ENCODE results near the gene ITGB7.

ITGB7 gene

GRCh38 chr12:53236443-53237111 lies 29.5 kb upstream of the ITGB7 start:
- Mint-ChIP-seq H3K27me3 (peaks cover under 1% of the 10 kb centered on the region), H3K27ac (ENCODE audit: low read depth) (peak overlapping the region; percentile 33), H3K36me3 (ENCODE audit: insufficient read depth) (peaks cover 10% of the 10 kb centered on the region), H3K9me3 (no peaks in the 10 kb centered on the region), H3K4me1 (peaks cover 44% of the 10 kb centered on the region), H3K4me3 (peak overlapping the region; percentile 50)
- ATAC-seq (replicated peaks; ENCODE audit: extremely low read depth, poor library complexity, severe bottlenecking) (peak; percentile 69), DNase-seq (ENCODE audit: low spot score in 2 of 2) (peak in 1 of 2 donors; percentile 46)

GRCh38 chr12:53235742-53236442 lies 28.8 kb upstream of the ITGB7 start:
- DNase-seq (ENCODE audit: low spot score in 2 of 2) (no peak), ATAC-seq (replicated peaks; ENCODE audit: extremely low read depth, poor library complexity, severe bottlenecking) (peak; percentile 4)
- H3K36me3 Mint-ChIP-seq (ENCODE audit: insufficient read depth): peaks cover 10% of the 10 kb centered on the region
- peaks cover 44% of the 10 kb centered on the region for H3K4me1 Mint-ChIP-seq
- H3K9me3 Mint-ChIP-seq: no peaks in the 10 kb centered on the region
- H3K27ac Mint-ChIP-seq (ENCODE audit: low read depth): peak overlapping the region; percentile 33
- H3K27me3 Mint-ChIP-seq: no peaks in the 10 kb centered on the region
- peak overlapping the region; percentile 50 for H3K4me3 Mint-ChIP-seq

GRCh38 chr12:53235164-53235563 lies 28.1 kb upstream of the ITGB7 start:
- peaks cover 10% of the 10 kb centered on the region for H3K36me3 Mint-ChIP-seq (ENCODE audit: insufficient read depth)
- no peak overlapping the region for H3K27ac Mint-ChIP-seq (ENCODE audit: low read depth)
- H3K4me3 Mint-ChIP-seq: no peak overlapping the region
- no peak for DNase-seq (ENCODE audit: low spot score in 2 of 2)
- peaks cover 46% of the 10 kb centered on the region for H3K4me1 Mint-ChIP-seq
- no peak for ATAC-seq (replicated peaks; ENCODE audit: extremely low read depth, poor library complexity, severe bottlenecking)
- no peaks in the 10 kb centered on the region for H3K9me3 Mint-ChIP-seq
- H3K27me3 Mint-ChIP-seq: no peaks in the 10 kb centered on the region

GRCh38 chr12:53234271-53234914 lies 27.3 kb upstream of the ITGB7 start:
- no peak overlapping the region for H3K27ac Mint-ChIP-seq (ENCODE audit: low read depth)
- peak overlapping the region; percentile 38 for H3K4me3 Mint-ChIP-seq
- no peaks in the 10 kb centered on the region for H3K27me3 Mint-ChIP-seq
- ATAC-seq (replicated peaks; ENCODE audit: extremely low read depth, poor library complexity, severe bottlenecking): no peak
- H3K4me1 Mint-ChIP-seq: peaks cover 54% of the 10 kb centered on the region
- DNase-seq (ENCODE audit: low spot score in 2 of 2): no peak
- peaks cover 10% of the 10 kb centered on the region for H3K36me3 Mint-ChIP-seq (ENCODE audit: insufficient read depth)
- H3K9me3 Mint-ChIP-seq: no peaks in the 10 kb centered on the region

- DNase-seq (ENCODE audit: low spot score in 2 of 2) (no peak), ATAC-seq (replicated peaks; ENCODE audit: extremely low read depth, poor library complexity, severe bottlenecking) (no peak)
- peak overlapping the region; percentile 89 for H3K27ac Mint-ChIP-seq (ENCODE audit: low read depth)
- no peaks in the 10 kb centered on the region for H3K27me3 Mint-ChIP-seq
- H3K9me3 Mint-ChIP-seq: no peaks in the 10 kb centered on the region
- H3K4me1 Mint-ChIP-seq: peaks cover 61% of the 10 kb centered on the region
- peak overlapping the region; percentile 38 for H3K4me3 Mint-ChIP-seq
- H3K36me3 Mint-ChIP-seq (ENCODE audit: insufficient read depth): peaks cover 11% of the 10 kb centered on the region
Observed at GRCh38 chr12:53233671-53234121, 26.6 kb upstream of the ITGB7 start.

GRCh38 chr12:53232646-53233461 lies 25.8 kb upstream of the ITGB7 start:
- Mint-ChIP-seq H3K27me3 (no peaks in the 10 kb centered on the region), H3K4me3 (peak overlapping the region; percentile 93), H3K36me3 (ENCODE audit: insufficient read depth) (peaks cover 11% of the 10 kb centered on the region), H3K27ac (ENCODE audit: low read depth) (peak overlapping the region; percentile 89), H3K4me1 (peaks cover 66% of the 10 kb centered on the region), H3K9me3 (no peaks in the 10 kb centered on the region)
- no peak for DNase-seq (ENCODE audit: low spot score in 2 of 2)
- peak; percentile 44 for ATAC-seq (replicated peaks; ENCODE audit: extremely low read depth, poor library complexity, severe bottlenecking)

GRCh38 chr12:53231921-53232645 lies 25.0 kb upstream of the ITGB7 start, which contains the start of gene RARG:
Gene RARG (minus strand): TSS chr12:53232209. CDS start chr12:53227545, 4,664 bp downstream.
- H3K36me3 Mint-ChIP-seq (ENCODE audit: insufficient read depth): peaks cover 11% of the 10 kb centered on the region
- DNase-seq (ENCODE audit: low spot score in 2 of 2) (peak in 1 of 2 donors; percentile 38), ATAC-seq (replicated peaks; ENCODE audit: extremely low read depth, poor library complexity, severe bottlenecking) (peak; percentile 65)
- no peaks in the 10 kb centered on the region for H3K27me3 Mint-ChIP-seq
- peaks cover 64% of the 10 kb centered on the region for H3K4me1 Mint-ChIP-seq
- peak within 1 kb of the TSS; percentile 93 for H3K4me3 Mint-ChIP-seq
- no peaks in the 10 kb centered on the region for H3K9me3 Mint-ChIP-seq
- peak within 1 kb of the TSS; percentile 89 for H3K27ac Mint-ChIP-seq (ENCODE audit: low read depth)

- no peaks in the 10 kb centered on the region for H3K27me3 Mint-ChIP-seq
- peaks cover 11% of the 10 kb centered on the region for H3K36me3 Mint-ChIP-seq (ENCODE audit: insufficient read depth)
- H3K4me3 Mint-ChIP-seq: peak overlapping the region; percentile 93
- no peaks in the 10 kb centered on the region for H3K9me3 Mint-ChIP-seq
- H3K4me1 Mint-ChIP-seq: peaks cover 64% of the 10 kb centered on the region
- ATAC-seq (replicated peaks; ENCODE audit: extremely low read depth, poor library complexity, severe bottlenecking) (no peak), DNase-seq (ENCODE audit: low spot score in 2 of 2) (no peak)
- no peak overlapping the region for H3K27ac Mint-ChIP-seq (ENCODE audit: low read depth)
Observed at GRCh38 chr12:53231671-53231920, 24.5 kb upstream of the ITGB7 start.

GRCh38 chr12:53230108-53230845 lies 23.2 kb upstream of the ITGB7 start:
- H3K4me1 Mint-ChIP-seq: peaks cover 56% of the 10 kb centered on the region
- peak overlapping the region; percentile 6 for H3K27ac Mint-ChIP-seq (ENCODE audit: low read depth)
- DNase-seq (ENCODE audit: low spot score in 2 of 2) (no peak), ATAC-seq (replicated peaks; ENCODE audit: extremely low read depth, poor library complexity, severe bottlenecking) (no peak)
- no peaks in the 10 kb centered on the region for H3K9me3 Mint-ChIP-seq
- peak overlapping the region; percentile 21 for H3K4me3 Mint-ChIP-seq
- no peaks in the 10 kb centered on the region for H3K27me3 Mint-ChIP-seq
- peaks cover 11% of the 10 kb centered on the region for H3K36me3 Mint-ChIP-seq (ENCODE audit: insufficient read depth)

GRCh38 chr12:53229454-53229853 lies 22.4 kb upstream of the ITGB7 start:
- H3K9me3 Mint-ChIP-seq: no peaks in the 10 kb centered on the region
- no peak for ATAC-seq (replicated peaks; ENCODE audit: extremely low read depth, poor library complexity, severe bottlenecking)
- H3K27ac Mint-ChIP-seq (ENCODE audit: low read depth): peak overlapping the region; percentile 6
- H3K27me3 Mint-ChIP-seq: no peaks in the 10 kb centered on the region
- H3K4me3 Mint-ChIP-seq: peak overlapping the region; percentile 21
- peaks cover 11% of the 10 kb centered on the region for H3K36me3 Mint-ChIP-seq (ENCODE audit: insufficient read depth)
- peaks cover 62% of the 10 kb centered on the region for H3K4me1 Mint-ChIP-seq
- DNase-seq (ENCODE audit: low spot score in 2 of 2): no peak

- peaks cover 6% of the 10 kb centered on the region for H3K36me3 Mint-ChIP-seq (ENCODE audit: insufficient read depth)
- no peaks in the 10 kb centered on the region for H3K27me3 Mint-ChIP-seq
- ATAC-seq (replicated peaks; ENCODE audit: extremely low read depth, poor library complexity, severe bottlenecking) (no peak), DNase-seq (ENCODE audit: low spot score in 2 of 2) (no peak)
- no peak overlapping the region for H3K4me3 Mint-ChIP-seq
- peaks cover 66% of the 10 kb centered on the region for H3K4me1 Mint-ChIP-seq
- H3K9me3 Mint-ChIP-seq: no peaks in the 10 kb centered on the region
- H3K27ac Mint-ChIP-seq (ENCODE audit: low read depth): peak overlapping the region; percentile 17
Observed at GRCh38 chr12:53227836-53228235, 20.8 kb upstream of the ITGB7 start.
